ENCODE data around the gene PPP2R2B.

DNA sequence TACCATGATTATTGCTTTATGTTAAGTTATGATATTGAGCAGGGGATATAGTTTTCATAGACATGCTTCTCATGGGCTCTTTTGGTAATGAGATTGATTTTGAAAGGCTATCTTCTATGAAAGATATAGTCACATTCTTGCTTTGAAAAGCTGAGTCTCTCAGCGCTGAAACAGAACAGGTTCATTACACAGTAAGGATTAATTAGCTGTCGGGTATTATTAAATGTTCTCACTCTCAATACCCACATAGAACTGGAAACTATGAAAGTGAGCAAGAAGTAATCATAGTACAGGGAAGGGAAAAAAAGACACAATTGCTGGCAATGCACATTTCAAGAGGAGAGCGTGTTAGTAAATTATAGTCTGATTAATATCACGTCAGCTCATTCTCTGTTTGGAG lies 190.9 kb downstream of the PPP2R2B start:
- TF ChIP-seq TEAD4 (CRISPR knock-in tag; IDR thresholded peaks at IDR 0.05) = no peak
- no peak for TF ChIP-seq MYBL2 (CRISPR knock-in tag; IDR thresholded peaks at IDR 0.05)
- TF ChIP-seq CTCF (IDR thresholded peaks at IDR 0.05) = no peak
- TF ChIP-seq NR1H2 (CRISPR knock-in tag; IDR thresholded peaks at IDR 0.05) = no peak
- TF ChIP-seq ZNF263 (CRISPR knock-in tag; IDR thresholded peaks at IDR 0.05; ENCODE audit: low read depth) = no peak
- TF ChIP-seq, protein P1, sequence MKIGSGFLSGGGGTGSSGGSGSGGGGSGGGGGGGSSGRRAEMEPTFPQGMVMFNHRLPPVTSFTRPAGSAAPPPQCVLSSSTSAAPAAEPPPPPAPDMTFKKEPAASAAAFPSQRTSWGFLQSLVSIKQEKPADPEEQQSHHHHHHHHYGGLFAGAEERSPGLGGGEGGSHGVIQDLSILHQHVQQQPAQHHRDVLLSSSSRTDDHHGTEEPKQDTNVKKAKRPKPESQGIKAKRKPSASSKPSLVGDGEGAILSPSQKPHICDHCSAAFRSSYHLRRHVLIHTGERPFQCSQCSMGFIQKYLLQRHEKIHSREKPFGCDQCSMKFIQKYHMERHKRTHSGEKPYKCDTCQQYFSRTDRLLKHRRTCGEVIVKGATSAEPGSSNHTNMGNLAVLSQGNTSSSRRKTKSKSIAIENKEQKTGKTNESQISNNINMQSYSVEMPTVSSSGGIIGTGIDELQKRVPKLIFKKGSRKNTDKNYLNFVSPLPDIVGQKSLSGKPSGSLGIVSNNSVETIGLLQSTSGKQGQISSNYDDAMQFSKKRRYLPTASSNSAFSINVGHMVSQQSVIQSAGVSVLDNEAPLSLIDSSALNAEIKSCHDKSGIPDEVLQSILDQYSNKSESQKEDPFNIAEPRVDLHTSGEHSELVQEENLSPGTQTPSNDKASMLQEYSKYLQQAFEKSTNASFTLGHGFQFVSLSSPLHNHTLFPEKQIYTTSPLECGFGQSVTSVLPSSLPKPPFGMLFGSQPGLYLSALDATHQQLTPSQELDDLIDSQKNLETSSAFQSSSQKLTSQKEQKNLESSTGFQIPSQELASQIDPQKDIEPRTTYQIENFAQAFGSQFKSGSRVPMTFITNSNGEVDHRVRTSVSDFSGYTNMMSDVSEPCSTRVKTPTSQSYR (CRISPR knock-in tag; IDR thresholded peaks at IDR 0.05) = no peak
- TF ChIP-seq, protein P2, sequence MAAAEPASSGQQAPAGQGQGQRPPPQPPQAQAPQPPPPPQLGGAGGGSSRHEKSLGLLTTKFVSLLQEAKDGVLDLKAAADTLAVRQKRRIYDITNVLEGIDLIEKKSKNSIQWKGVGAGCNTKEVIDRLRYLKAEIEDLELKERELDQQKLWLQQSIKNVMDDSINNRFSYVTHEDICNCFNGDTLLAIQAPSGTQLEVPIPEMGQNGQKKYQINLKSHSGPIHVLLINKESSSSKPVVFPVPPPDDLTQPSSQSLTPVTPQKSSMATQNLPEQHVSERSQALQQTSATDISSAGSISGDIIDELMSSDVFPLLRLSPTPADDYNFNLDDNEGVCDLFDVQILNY (CRISPR knock-in tag; IDR thresholded peaks at IDR 0.05) = no peak
- TF ChIP-seq USF2 (CRISPR knock-in tag; IDR thresholded peaks at IDR 0.05) = no peak
- TF ChIP-seq, protein P3, sequence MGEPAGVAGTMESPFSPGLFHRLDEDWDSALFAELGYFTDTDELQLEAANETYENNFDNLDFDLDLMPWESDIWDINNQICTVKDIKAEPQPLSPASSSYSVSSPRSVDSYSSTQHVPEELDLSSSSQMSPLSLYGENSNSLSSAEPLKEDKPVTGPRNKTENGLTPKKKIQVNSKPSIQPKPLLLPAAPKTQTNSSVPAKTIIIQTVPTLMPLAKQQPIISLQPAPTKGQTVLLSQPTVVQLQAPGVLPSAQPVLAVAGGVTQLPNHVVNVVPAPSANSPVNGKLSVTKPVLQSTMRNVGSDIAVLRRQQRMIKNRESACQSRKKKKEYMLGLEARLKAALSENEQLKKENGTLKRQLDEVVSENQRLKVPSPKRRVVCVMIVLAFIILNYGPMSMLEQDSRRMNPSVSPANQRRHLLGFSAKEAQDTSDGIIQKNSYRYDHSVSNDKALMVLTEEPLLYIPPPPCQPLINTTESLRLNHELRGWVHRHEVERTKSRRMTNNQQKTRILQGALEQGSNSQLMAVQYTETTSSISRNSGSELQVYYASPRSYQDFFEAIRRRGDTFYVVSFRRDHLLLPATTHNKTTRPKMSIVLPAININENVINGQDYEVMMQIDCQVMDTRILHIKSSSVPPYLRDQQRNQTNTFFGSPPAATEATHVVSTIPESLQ (CRISPR knock-in tag; IDR thresholded peaks at IDR 0.05) = no peak
- no peak for TF ChIP-seq FOXJ3 (CRISPR knock-in tag; IDR thresholded peaks at IDR 0.05; ENCODE audit: borderline replicate concordance)
- TF ChIP-seq, protein P4, sequence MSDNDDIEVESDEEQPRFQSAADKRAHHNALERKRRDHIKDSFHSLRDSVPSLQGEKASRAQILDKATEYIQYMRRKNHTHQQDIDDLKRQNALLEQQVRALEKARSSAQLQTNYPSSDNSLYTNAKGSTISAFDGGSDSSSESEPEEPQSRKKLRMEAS (CRISPR knock-in tag; IDR thresholded peaks at IDR 0.05) = no peak
